Spleen (tissue), 7 donors: ENCODE data around the gene RAB3B.

Experiments
- CTCF ChIP-seq, 11 experiments: fragments of 200-600 bp in 7 of 11; fragments of 450-650 bp in 4 of 11; sonication (generic) in 4 of 11; IDR thresholded peaks in 8 of 11; conservative IDR thresholded peaks in 3 of 11; 1 replicate in 7 of 11; 2 replicates in 4 of 11; pipeline versions ENCODE4 v1.4.0 to v1.8.0; 2016 to 2021; ENCODE audit warnings: antibody characterized with exemption in 11 of 11, inconsistent platforms in 4 of 11, mild to moderate bottlenecking in 1 of 11
- POLR2A ChIP-seq, 3 donors: fragments of 450-650 bp; IDR thresholded peaks; one replicate each; pipeline ENCODE4 v1.5.1; 2017; ENCODE audit warnings: antibody characterized with exemption in 3 of 3, mild to moderate bottlenecking in 1 of 3
- POLR2AphosphoS5 ChIP-seq, 3 donors: sonication (generic); formaldehyde crosslinking; IDR thresholded peaks; one replicate each; pipeline ENCODE4 v1.5.1; 2017; ENCODE audit warnings: antibody characterized with exemption in 3 of 3
- donor health status: DM: no; HTN: no; CAD: no; lungs with moderate emphysema.
- donor health status: DM: no; HTN: no; CAD: no.
- donor health status: DM: no; HTN: no; CAD: no.

GRCh38 chr1:52037402-52037814, 46.9 kb upstream of the RAB3B start:
- TF ChIP-seq POLR2A (IDR thresholded peaks at IDR 0.05), result no peak
- TF ChIP-seq CTCF (IDR thresholded peaks at IDR 0.05 in 8 of 11, conservative IDR thresholded peaks at IDR 0.05 in 3 of 11), result no peak
- TF ChIP-seq POLR2AphosphoS5 (IDR thresholded peaks at IDR 0.05), result no peak
